Neuron (in vitro differentiated cells): Measurements from ENCODE around the gene KRT6B.
"Not testable (repeated sequence)": the region's sequence is repeated elsewhere in the genome, so short reads cannot be mapped to it uniquely, and the experiment has no call there.

ENCODE experiments used
- H2AFZ ChIP-seq: one replicate; pipeline ENCODE4 v1.6.1; 2013; ENCODE audit warnings: low read depth, mild to moderate bottlenecking, inconsistent platforms, low read length, moderate library complexity
- H3K27me3 ChIP-seq: one replicate; pipeline ENCODE4 v1.6.1; 2013; ENCODE audit warnings: low read length; ENCODE audit not compliant: insufficient read depth
- H3K36me3 ChIP-seq: one replicate; pipeline ENCODE4 v1.6.1; 2013; ENCODE audit warnings: low read length; ENCODE audit not compliant: insufficient read depth
- H3K4me1 ChIP-seq: one replicate; pipeline ENCODE4 v1.6.1; 2013; ENCODE audit warnings: low read length; ENCODE audit not compliant: insufficient read depth
- H3K4me3 ChIP-seq: 2 replicates; pipeline ENCODE4 v1.5.1; 2013; ENCODE audit warnings: mild to moderate bottlenecking, low read length, moderate library complexity
- H3K9me3 ChIP-seq: one replicate; pipeline ENCODE4 v1.6.1; 2013; ENCODE audit warnings: low read length

The KRT6B gene

GRCh38 chr12:52452101-52452500 is at the start of gene KRT6B:
KRT6B (minus strand) TSS chr12:52452146; CDS start chr12:52452078, 68 bp downstream.
- no peaks in the 10 kb centered on the region for H3K36me3 ChIP-seq
- H3K4me3 ChIP-seq: no peak within 1 kb of the TSS
- H3K4me1 ChIP-seq: peaks cover 6% of the 10 kb centered on the region
- H3K9me3 ChIP-seq: no peaks in the 10 kb centered on the region
- H3K27me3 ChIP-seq: peaks cover 4% of the 10 kb centered on the region
- H2AFZ ChIP-seq: no peak within 1 kb of the TSS

- Histone ChIP-seq H3K4me1 (no peaks in the 10 kb centered on the region), H3K27me3 (peaks cover 2% of the 10 kb centered on the region)
These were observed 49.5 kb upstream of the KRT6B start for GRCh38 chr12:52501490-52501889.

GRCh38 chr12:52500574-52500973 is 48.6 kb upstream of the KRT6B start:
- not testable (repeated sequence) for H3K36me3 ChIP-seq, H3K4me1 ChIP-seq, H3K27me3 ChIP-seq, H3K9me3 ChIP-seq, H3K4me3 ChIP-seq, H2AFZ ChIP-seq

More at GRCh38 chr12:52501490-52501889, 49.5 kb upstream of the KRT6B start:
- Histone ChIP-seq H3K36me3 (no peaks in the 10 kb centered on the region), H3K4me3 (no peak overlapping the region), H3K9me3 (no peaks in the 10 kb centered on the region), H2AFZ (no peak overlapping the region)

GRCh38 chr12:52499806-52500560 is 48.0 kb upstream of the KRT6B start:
- H3K36me3 ChIP-seq: no peaks in the 10 kb centered on the region
- no peaks in the 10 kb centered on the region for H3K4me1 ChIP-seq
- H2AFZ ChIP-seq: no peak overlapping the region
- H3K9me3 ChIP-seq: no peaks in the 10 kb centered on the region
- no peak overlapping the region for H3K4me3 ChIP-seq
- H3K27me3 ChIP-seq: peaks cover 2% of the 10 kb centered on the region

- Histone ChIP-seq H3K4me1 (no peaks in the 10 kb centered on the region), H2AFZ (no peak overlapping the region), H3K36me3 (no peaks in the 10 kb centered on the region), H3K9me3 (no peaks in the 10 kb centered on the region), H3K27me3 (peaks cover 2% of the 10 kb centered on the region), H3K4me3 (no peak overlapping the region)
These were observed 47.0 kb upstream of the KRT6B start for GRCh38 chr12:52498946-52499345.

- Histone ChIP-seq H3K27me3 (peaks cover 2% of the 10 kb centered on the region), H3K4me3 (no peak overlapping the region), H3K9me3 (no peaks in the 10 kb centered on the region), H2AFZ (no peak overlapping the region), H3K4me1 (no peaks in the 10 kb centered on the region), H3K36me3 (no peaks in the 10 kb centered on the region)
These were observed 46.0 kb upstream of the KRT6B start for GRCh38 chr12:52497975-52498374.

GRCh38 chr12:52496590-52497071 is 44.7 kb upstream of the KRT6B start:
- Histone ChIP-seq H3K4me1 (no peaks in the 10 kb centered on the region), H3K9me3 (no peaks in the 10 kb centered on the region), H2AFZ (no peak overlapping the region), H3K36me3 (no peaks in the 10 kb centered on the region), H3K27me3 (peaks cover 2% of the 10 kb centered on the region), H3K4me3 (no peak overlapping the region)

GRCh38 chr12:52496054-52496453 is 44.1 kb upstream of the KRT6B start:
- no peak overlapping the region for H2AFZ ChIP-seq
- H3K27me3 ChIP-seq: peaks cover 2% of the 10 kb centered on the region
- H3K4me1 ChIP-seq: no peaks in the 10 kb centered on the region
- H3K9me3 ChIP-seq: no peaks in the 10 kb centered on the region
- H3K4me3 ChIP-seq: no peak overlapping the region
- H3K36me3 ChIP-seq: no peaks in the 10 kb centered on the region

- Histone ChIP-seq H3K36me3 (no peaks in the 10 kb centered on the region), H3K27me3 (peaks cover 2% of the 10 kb centered on the region), H3K4me3 (no peak overlapping the region), H3K4me1 (no peaks in the 10 kb centered on the region), H3K9me3 (no peaks in the 10 kb centered on the region), H2AFZ (no peak overlapping the region)
These were observed 43.4 kb upstream of the KRT6B start for GRCh38 chr12:52495389-52495788.

GRCh38 chr12:52494518-52494917 is 42.6 kb upstream of the KRT6B start:
- peaks cover 2% of the 10 kb centered on the region for H3K27me3 ChIP-seq
- H3K4me1 ChIP-seq: no peaks in the 10 kb centered on the region
- no peak overlapping the region for H3K4me3 ChIP-seq
- no peak overlapping the region for H2AFZ ChIP-seq
- no peaks in the 10 kb centered on the region for H3K9me3 ChIP-seq
- no peaks in the 10 kb centered on the region for H3K36me3 ChIP-seq

- H2AFZ ChIP-seq: no peak overlapping the region
- H3K9me3 ChIP-seq: no peaks in the 10 kb centered on the region
- H3K36me3 ChIP-seq: no peaks in the 10 kb centered on the region
- H3K4me3 ChIP-seq: no peak overlapping the region
- no peaks in the 10 kb centered on the region for H3K4me1 ChIP-seq
- peaks cover 2% of the 10 kb centered on the region for H3K27me3 ChIP-seq
These were observed 42.2 kb upstream of the KRT6B start for GRCh38 chr12:52494100-52494499.

GRCh38 chr12:52493172-52493571 is 41.2 kb upstream of the KRT6B start, which contains the start of gene KRT6A:
KRT6A (minus strand) TSS chr12:52493257; CDS start chr12:52493188, 69 bp downstream.
- Histone ChIP-seq H3K27me3 (peaks cover 4% of the 10 kb centered on the region), H3K4me1 (no peaks in the 10 kb centered on the region), H3K36me3 (no peaks in the 10 kb centered on the region), H3K4me3 (no peak within 1 kb of the TSS), H2AFZ (no peak within 1 kb of the TSS), H3K9me3 (no peaks in the 10 kb centered on the region)

GRCh38 chr12:52492405-52492804 is 40.5 kb upstream of the KRT6B start:
- not testable (repeated sequence) for H3K4me1 ChIP-seq, H3K27me3 ChIP-seq, H3K36me3 ChIP-seq, H3K4me3 ChIP-seq, H2AFZ ChIP-seq, H3K9me3 ChIP-seq

GRCh38 chr12:52491495-52491894 is 39.5 kb upstream of the KRT6B start:
- not testable (repeated sequence) for H2AFZ ChIP-seq, H3K9me3 ChIP-seq, H3K27me3 ChIP-seq, H3K4me3 ChIP-seq, H3K4me1 ChIP-seq, H3K36me3 ChIP-seq
